ENCODE results near the gene KIF4B. TPM values are rescaled to one million over a fixed set of nuclear protein-coding genes. Genes with fewer than 3 reads are reported as not detected.
"Not testable (repeated sequence)": the region's sequence is repeated elsewhere in the genome, so short reads cannot be mapped to it uniquely, and the experiment has no call there.

Gene KIF4B
- total and polyA plus RNA-seq, 7 donors, result 0.01 to 0.16 TPM; not detected in 5

DNA sequence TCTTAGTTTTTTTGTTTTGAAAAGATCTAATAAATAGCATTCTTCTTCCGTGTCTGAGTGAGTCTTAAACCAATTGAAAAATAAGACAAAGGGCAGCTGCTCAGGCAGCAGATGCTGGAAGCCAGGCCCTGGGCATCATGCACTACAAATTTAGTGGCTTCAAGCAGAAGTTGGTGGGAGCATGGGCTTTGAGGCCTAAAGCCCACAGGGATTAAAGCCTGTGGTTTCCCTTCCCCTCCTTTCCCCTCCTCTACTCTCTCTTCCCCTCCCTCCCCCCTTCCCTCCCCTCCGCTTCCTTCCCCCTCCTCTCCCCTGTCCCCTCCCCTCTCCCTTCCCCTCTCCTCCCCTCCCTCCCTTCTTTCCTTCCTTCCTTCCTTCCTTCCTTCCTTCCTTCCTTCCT lies 20.1 kb upstream of the KIF4B start:
- Histone ChIP-seq H3K27ac (no peak overlapping the region), H3K27me3 (no peaks in the 10 kb centered on the region), H3K9me3 (peaks cover 0 to 2% (median 0%) of the 10 kb centered on the region in 4 donors), H3K4me1 (no peaks in the 10 kb centered on the region), H3K4me3 (no peak overlapping the region), H3K36me3 (no peaks in the 10 kb centered on the region)
- intact Hi-C loops (cut with DNase I), result no loop called here
- TF ChIP-seq POLR2AphosphoS5 (IDR thresholded peaks at IDR 0.05), result no peak
- TF ChIP-seq, protein P1, sequence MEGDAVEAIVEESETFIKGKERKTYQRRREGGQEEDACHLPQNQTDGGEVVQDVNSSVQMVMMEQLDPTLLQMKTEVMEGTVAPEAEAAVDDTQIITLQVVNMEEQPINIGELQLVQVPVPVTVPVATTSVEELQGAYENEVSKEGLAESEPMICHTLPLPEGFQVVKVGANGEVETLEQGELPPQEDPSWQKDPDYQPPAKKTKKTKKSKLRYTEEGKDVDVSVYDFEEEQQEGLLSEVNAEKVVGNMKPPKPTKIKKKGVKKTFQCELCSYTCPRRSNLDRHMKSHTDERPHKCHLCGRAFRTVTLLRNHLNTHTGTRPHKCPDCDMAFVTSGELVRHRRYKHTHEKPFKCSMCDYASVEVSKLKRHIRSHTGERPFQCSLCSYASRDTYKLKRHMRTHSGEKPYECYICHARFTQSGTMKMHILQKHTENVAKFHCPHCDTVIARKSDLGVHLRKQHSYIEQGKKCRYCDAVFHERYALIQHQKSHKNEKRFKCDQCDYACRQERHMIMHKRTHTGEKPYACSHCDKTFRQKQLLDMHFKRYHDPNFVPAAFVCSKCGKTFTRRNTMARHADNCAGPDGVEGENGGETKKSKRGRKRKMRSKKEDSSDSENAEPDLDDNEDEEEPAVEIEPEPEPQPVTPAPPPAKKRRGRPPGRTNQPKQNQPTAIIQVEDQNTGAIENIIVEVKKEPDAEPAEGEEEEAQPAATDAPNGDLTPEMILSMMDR (IDR thresholded peaks at IDR 0.05), result no peak
- TF ChIP-seq POLR2A (IDR thresholded peaks at IDR 0.05), result no peak
- TF ChIP-seq EP300 (IDR thresholded peaks at IDR 0.05), result no peak
- no peak for DNase-seq
- 49 to 52% methylated on average over 2 of the region's 2 CpGs for WGBS, 2 donors

DNA sequence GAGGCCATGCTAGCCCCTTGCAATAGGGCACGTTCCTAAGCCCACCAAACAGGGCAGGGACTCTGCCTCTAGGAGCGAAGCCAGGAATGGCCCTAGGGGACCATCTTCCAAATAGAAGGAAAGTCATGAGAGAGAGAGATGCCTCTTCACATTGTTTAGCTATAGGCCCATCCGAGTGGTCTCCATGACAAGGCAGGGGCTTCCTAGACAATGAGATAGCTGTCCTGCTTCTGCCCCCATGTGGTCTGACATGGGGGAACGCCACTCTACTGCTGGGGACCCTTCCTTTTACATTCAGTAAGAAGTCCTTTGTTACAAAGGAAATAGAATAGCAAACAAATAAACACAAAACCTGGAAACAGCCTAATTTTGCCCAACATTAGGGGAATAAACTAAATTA lies 17.9 kb upstream of the KIF4B start:
- no peak overlapping the region for H3K4me3 ChIP-seq
- H3K9me3 ChIP-seq, result peaks cover 0 to 2% (median 0%) of the 10 kb centered on the region in 4 donors
- no peaks in the 10 kb centered on the region for H3K4me1 ChIP-seq
- H3K27me3 ChIP-seq, result no peaks in the 10 kb centered on the region
- no peak for DNase-seq
- intact Hi-C loops (cut with DNase I), result no loop called here
- no peaks in the 10 kb centered on the region for H3K36me3 ChIP-seq
- H3K27ac ChIP-seq, result no peak overlapping the region
- TF ChIP-seq POLR2AphosphoS5 (IDR thresholded peaks at IDR 0.05), result no peak
- TF ChIP-seq EP300 (IDR thresholded peaks at IDR 0.05), result no peak
- TF ChIP-seq, protein P1 (IDR thresholded peaks at IDR 0.05), result no peak
- TF ChIP-seq POLR2A (IDR thresholded peaks at IDR 0.05), result no peak
- WGBS, 2 donors, result 64 to 70% methylated on average over 4 of the region's 4 CpGs

DNA sequence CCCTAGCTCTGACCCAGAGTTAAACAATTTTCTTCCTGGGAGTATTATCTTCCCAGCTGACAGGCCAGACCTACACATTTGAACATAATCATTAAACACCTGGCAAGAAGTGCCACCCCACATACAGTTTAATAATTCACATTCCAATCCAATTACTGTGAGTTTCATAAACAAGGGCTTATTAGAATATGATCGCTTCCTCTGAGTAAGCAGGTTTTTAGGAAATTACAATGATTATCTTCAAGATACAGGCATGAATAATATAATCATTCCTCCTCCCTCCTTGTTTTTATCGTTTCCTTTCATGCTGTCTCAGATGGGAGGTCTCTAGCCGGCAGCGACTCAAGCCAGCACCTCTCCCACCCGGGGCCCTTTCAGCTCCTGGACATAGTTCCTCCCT lies 15.8 kb upstream of the KIF4B start:
- WGBS, 2 donors, result 48 to 81% methylated on average over 5 of the region's 5 CpGs
- Histone ChIP-seq H3K4me3 (no peak overlapping the region), H3K36me3 (no peaks in the 10 kb centered on the region), H3K27me3 (no peaks in the 10 kb centered on the region), H3K27ac (no peak overlapping the region), H3K4me1 (peaks cover 0 to 5% (median 2%) of the 10 kb centered on the region in 4 donors), H3K9me3 (peaks cover 0 to 2% (median 0%) of the 10 kb centered on the region in 4 donors)
- intact Hi-C loops (cut with DNase I), result no loop called here
- DNase-seq, result no peak
- no peak for TF ChIP-seq EP300 (IDR thresholded peaks at IDR 0.05)
- TF ChIP-seq POLR2A (IDR thresholded peaks at IDR 0.05), result no peak
- TF ChIP-seq POLR2AphosphoS5 (IDR thresholded peaks at IDR 0.05), result no peak
- TF ChIP-seq, protein P1 (IDR thresholded peaks at IDR 0.05), result no peak

DNA sequence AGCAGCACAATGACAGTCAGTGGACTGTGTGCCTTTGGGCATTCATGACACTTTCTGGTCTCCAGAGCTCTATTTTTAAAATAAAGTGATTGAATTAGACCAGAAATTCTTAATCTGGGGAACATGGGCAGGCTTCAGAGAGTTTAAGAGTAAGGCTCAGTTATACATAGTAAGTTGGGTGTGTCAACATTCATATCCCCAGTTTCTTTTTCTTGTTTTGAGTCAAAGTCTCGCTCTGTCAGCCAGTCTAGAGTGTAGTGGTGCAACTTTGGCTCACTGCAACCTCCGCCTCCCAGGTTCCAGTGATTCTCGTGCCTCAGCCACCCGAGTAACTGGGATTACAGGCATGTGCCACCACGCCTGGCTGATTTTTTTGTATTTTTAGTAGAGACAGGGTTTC lies 13.7 kb upstream of the KIF4B start:
- DNase-seq, result no peak
- Histone ChIP-seq H3K27ac (no peak overlapping the region), H3K27me3 (no peaks in the 10 kb centered on the region), H3K4me1 (peaks cover 0 to 5% (median 2%) of the 10 kb centered on the region in 4 donors), H3K4me3 (no peak overlapping the region), H3K9me3 (peaks cover 0 to 2% (median 0%) of the 10 kb centered on the region in 4 donors), H3K36me3 (no peaks in the 10 kb centered on the region)
- intact Hi-C loops (cut with DNase I), result no loop called here
- 76 to 84% methylated on average over 5 of the region's 5 CpGs for WGBS, 2 donors
- TF ChIP-seq POLR2AphosphoS5 (IDR thresholded peaks at IDR 0.05) (no peak), POLR2A (IDR thresholded peaks at IDR 0.05) (no peak), EP300 (IDR thresholded peaks at IDR 0.05) (no peak)
- TF ChIP-seq, protein P1 (IDR thresholded peaks at IDR 0.05), result no peak

DNA sequence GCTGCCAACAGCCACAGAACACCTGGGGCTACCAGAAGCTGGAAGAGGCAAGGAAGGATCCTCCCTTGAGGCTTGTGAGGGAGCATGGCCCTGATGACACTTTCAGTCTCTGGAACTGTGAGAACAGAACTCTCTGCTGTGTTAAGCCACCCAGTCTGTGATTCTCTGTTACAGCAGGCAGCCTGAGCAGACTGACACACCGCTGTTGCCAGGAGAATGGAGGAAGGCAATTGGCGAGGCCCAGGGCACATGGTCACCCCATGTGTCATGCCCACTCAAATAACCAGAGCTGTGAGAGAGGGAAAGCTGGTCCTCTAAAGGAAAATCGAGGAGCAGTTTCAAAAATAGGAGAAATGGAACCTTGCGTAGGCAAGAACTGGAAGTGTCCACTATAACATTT lies 12.0 kb upstream of the KIF4B start:
- no peak overlapping the region for H3K27ac ChIP-seq
- no peak overlapping the region for H3K4me3 ChIP-seq
- peaks cover 0 to 2% (median 0%) of the 10 kb centered on the region in 4 donors for H3K9me3 ChIP-seq
- TF ChIP-seq, protein P1 (IDR thresholded peaks at IDR 0.05), result no peak
- TF ChIP-seq POLR2AphosphoS5 (IDR thresholded peaks at IDR 0.05) (no peak), EP300 (IDR thresholded peaks at IDR 0.05) (no peak), POLR2A (IDR thresholded peaks at IDR 0.05) (no peak)
- no peaks in the 10 kb centered on the region for H3K36me3 ChIP-seq
- 86 to 91% methylated on average over 4 of the region's 4 CpGs for WGBS, 2 donors
- intact Hi-C loops (cut with DNase I), result no loop called here
- no peaks in the 10 kb centered on the region for H3K27me3 ChIP-seq
- peaks cover 0 to 5% (median 2%) of the 10 kb centered on the region in 4 donors for H3K4me1 ChIP-seq
- no peak for DNase-seq

DNA sequence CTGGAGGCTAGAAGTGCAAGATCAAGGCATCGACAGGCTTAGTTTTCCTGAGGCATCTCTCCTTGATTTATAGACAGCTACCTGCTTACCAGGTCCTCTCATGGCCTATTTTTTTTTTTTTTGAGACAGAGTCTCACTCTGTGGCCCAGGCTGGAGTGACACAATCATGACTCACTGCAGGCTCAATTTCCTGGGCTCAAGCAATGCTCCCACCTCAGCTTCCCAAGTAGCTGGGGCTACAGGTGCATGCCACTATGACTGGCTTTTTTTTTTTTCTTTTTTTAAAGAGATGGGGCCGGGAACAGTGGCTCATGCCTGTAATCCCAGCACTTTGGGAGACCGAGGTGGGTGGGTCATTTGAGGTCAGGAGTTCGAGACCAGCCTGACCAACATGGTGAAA lies 10.8 kb upstream of the KIF4B start:
- H3K36me3 ChIP-seq; H3K9me3 ChIP-seq; intact Hi-C loops (cut with DNase I); H3K4me1 ChIP-seq; H3K4me3 ChIP-seq; H3K27ac ChIP-seq; H3K27me3 ChIP-seq; DNase-seq: not testable (repeated sequence)
- WGBS, 2 donors, result 78 to 85% methylated on average over 4 of the region's 4 CpGs
